ENCODE measurements around the gene DCHS1. TPM values are rescaled to one million over a fixed set of nuclear protein-coding genes. Genes with fewer than 3 reads are reported as not detected.

Gene DCHS1
- total RNA-seq, 4 donors from 2014 or later = 7.0 to 23.7 (median 10.7) TPM

- no peak for TF ChIP-seq CTCF (IDR thresholded peaks at IDR 0.05; ENCODE audit: low read depth)
These were observed 14.5 kb downstream of the DCHS1 start for GRCh38 chr11:6640985-6641701.

- no peak for TF ChIP-seq CTCF (IDR thresholded peaks at IDR 0.05; ENCODE audit: low read depth)
These were observed 15.3 kb downstream of the DCHS1 start for GRCh38 chr11:6640036-6640984.

- no peak for TF ChIP-seq CTCF (IDR thresholded peaks at IDR 0.05; ENCODE audit: low read depth)
These were observed 17.2 kb downstream of the DCHS1 start for GRCh38 chr11:6638429-6638828.

- no peak for TF ChIP-seq CTCF (IDR thresholded peaks at IDR 0.05; ENCODE audit: low read depth)
These were observed 17.7 kb downstream of the DCHS1 start for GRCh38 chr11:6637871-6638270.

- no peak for TF ChIP-seq CTCF (IDR thresholded peaks at IDR 0.05; ENCODE audit: low read depth)
These were observed 19.1 kb downstream of the DCHS1 start for GRCh38 chr11:6636480-6636879.

- TF ChIP-seq CTCF (IDR thresholded peaks at IDR 0.05; ENCODE audit: low read depth) = no peak
These were observed 20.3 kb downstream of the DCHS1 start for GRCh38 chr11:6635082-6635932.
